Fibroblast of upper back skin (primary cell): Measurements from ENCODE around the gene SHC4.
"Not testable (repeated sequence)": the region's sequence is repeated elsewhere in the genome, so short reads cannot be mapped to it uniquely, and the experiment has no call there.

Experiments used
- DNase-seq: peaks from one replicate; pipeline ENCODE4 v3.0.0-alpha.2; 2013

The SHC4 gene

GRCh38 chr15:48916721-48917120 lies 47.0 kb downstream of the SHC4 start:
- DNase-seq = no peak

GRCh38 chr15:48915861-48916260 lies 47.9 kb downstream of the SHC4 start:
- DNase-seq = no peak

DNA sequence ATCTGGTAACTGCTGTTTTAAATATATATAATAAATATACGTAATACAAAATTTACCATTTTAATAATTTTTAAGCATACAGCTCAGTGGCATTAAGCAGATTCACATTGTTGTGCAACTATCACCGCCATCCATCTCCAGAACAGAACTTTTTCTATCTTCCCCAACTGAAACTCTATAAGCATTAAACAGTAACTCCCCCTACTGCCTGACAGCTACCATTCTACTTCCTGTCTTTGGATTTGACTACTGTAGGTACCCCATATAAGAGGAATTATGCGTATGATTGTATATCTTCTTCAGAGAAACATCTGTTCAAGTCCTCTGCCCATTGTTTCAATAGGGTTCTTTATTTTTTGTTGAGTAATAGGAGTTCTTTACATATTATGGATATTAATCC lies 49.0 kb downstream of the SHC4 start:
- DNase-seq = no peak

DNA sequence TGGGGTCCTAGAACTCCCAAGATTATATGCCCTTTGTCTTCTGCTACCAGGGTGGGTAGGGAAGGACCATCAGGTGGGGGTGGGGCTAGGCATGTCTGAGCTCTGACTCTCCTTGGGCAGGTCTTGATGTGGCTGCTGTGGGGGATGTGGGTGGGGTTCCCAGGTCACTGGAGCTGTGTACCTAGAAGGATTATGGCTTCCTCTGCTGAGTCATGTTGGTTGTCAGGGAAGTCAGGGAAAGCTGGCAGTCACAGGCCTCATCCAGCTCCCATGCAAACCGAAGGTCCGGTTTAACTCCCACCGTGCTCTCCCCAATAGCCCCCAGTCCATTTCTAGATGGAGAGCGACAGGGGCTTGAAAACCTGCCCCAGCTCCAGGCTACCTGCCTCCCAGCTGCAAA lies 50.6 kb downstream of the SHC4 start:
- no peak for DNase-seq

DNA sequence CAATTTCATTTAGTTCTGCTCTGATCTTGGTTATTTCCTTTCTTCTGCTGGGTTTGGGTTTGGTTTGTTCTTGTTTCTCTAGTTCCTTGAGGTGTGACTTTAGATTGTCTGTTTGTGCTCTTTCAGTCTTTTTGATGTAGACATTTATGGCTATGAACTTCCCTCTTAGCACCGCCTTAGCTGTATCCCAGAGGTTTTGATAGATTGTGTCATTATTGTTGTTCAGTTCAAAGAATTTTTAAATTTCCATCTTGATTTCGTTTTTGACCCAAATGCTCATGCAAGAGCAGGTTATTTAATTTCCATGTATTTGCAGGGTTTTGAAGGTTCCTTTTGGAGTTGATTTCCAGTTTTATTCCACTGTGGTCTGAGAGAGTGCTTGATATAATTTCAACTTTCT lies 53.2 kb downstream of the SHC4 start:
- DNase-seq = not testable (repeated sequence)

GRCh38 chr15:48909313-48909712 lies 54.4 kb downstream of the SHC4 start:
- DNase-seq = not testable (repeated sequence)

DNA sequence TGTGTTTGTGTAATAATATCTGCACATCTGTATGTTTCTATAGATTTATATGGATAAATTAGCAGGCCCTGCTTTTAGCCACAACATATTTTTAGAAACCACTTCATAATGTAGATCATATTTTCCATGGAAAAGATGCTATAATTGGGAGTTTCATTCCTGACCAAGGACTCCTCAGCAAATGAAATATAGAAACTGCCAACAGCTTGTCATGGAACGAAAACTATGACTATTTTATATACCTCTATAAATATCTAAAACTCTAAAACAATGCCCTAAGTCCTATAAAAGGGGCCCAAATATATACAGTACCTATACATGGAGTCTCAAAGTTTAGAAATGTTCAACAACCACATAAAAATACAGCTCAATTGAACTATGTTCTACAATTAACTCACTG lies 57.9 kb downstream of the SHC4 start:
- DNase-seq = no peak

GRCh38 chr15:48905216-48905615 lies 58.5 kb downstream of the SHC4 start:
- no peak for DNase-seq

GRCh38 chr15:48904758-48905157 lies 59.0 kb downstream of the SHC4 start:
- DNase-seq = no peak

DNA sequence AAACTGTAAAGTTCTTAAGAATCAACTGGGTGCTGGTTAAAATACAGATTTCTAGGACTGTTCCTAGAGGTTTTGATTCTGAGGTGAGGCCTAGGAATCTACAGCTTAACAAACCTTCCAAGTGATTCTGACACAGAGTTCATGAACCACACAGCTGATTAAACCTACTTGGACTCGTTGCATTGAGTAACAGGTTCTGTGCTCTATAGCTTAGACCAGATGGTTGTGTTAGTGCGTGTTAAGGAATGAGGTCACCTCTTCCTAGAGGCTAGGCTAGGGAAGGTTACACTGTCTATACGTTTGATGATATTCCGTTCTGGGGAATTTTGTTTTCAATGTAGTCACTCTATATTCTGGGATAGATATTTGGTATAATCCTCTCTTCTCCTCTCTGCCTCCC lies 63.9 kb downstream of the SHC4 start:
- no peak for DNase-seq

- DNase-seq = no peak
Measured at GRCh38 chr15:48898446-48898845, 65.3 kb downstream of the SHC4 start.

DNA sequence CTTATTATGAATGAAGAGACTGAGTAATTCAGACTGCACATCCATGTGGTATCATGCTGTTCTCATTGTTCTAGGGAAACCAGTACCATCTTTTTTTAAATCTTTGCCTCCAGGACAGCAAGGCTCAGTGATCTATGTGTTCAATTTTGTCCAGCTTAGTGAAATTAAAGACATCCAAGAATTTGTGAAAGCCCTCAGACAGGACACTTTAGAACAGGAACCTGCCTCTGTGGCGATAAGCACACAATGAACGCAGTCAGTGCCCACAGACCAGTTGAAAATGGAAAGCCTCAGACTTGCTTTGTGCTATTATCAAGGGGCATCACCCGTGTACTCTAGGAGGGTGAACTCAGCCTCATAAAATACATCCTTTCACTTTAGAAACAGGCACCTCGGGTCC lies 65.7 kb downstream of the SHC4 start:
- no peak for DNase-seq

DNA sequence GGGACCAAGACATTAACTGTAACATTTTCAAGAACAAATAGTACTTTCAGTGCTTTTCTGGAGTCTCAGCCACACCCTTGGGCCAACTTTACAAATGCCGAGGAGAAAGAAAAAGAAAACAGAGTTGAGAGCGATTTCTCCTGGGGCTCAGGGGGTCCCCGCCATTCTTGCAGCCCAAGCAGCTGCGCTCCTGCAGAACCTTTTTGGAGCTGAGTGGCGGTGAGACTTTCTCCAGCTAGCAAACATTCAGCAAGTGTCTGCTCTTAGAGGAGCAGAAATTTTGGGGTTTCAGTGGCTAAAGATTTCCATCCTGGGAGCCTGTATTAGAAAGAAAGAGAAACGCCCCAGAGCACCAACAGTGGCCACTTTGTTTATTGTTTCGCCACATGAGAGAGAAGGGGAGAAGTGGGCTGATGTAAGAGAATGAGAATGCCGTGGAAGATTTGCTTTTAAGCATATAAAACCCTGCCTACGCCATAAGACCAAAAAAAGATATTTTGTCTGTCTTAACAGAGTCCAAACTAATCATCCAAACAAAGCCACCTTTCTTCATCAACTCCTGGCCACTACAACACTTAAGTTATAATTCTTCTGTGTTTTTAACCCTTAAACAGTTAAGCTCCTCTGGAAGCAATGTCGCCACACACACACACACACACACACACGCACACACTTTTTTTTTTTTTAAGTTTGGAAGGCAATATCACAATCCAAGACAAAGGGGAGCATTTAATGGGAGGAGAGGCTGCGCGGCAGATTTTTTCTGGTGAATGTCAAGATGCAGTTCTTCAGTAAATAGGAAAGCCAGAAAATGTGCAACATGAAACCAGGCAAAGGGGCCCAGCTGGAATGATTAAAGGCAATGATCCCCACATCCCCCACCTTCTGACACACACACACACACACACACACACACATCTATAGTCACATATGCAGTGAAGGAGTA lies 66.6 kb downstream of the SHC4 start:
- DNase-seq = peak; percentile 78

GRCh38 chr15:48893311-48893710 lies 70.4 kb downstream of the SHC4 start:
- DNase-seq = no peak

DNA sequence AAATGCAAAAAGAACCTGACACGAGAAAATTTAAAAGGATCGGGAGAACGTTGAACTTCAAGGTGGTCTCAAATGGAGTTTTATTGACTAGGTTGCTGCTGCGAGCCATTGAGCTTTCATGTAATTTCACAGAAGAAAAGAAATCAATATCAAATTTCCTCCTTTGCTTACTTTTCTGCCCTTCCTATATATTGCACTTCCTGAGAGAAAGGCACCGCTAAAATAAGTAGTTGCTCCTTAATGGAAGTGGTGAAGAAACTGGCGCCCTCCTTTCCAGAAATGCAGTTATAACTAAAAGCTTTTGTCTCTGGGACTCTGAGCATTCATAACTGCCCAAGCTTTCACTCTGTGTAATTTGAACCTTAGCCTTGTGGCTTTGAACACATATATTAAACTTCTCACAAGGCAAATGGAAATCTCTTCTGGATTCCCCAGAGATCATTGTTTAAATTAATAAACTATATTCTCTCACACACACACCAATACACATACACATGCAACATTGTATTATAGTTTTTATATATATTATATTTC lies 72.4 kb downstream of the SHC4 start:
- DNase-seq = no peak

- DNase-seq = no peak
Measured at GRCh38 chr15:48890375-48890972, 73.2 kb downstream of the SHC4 start.

DNA sequence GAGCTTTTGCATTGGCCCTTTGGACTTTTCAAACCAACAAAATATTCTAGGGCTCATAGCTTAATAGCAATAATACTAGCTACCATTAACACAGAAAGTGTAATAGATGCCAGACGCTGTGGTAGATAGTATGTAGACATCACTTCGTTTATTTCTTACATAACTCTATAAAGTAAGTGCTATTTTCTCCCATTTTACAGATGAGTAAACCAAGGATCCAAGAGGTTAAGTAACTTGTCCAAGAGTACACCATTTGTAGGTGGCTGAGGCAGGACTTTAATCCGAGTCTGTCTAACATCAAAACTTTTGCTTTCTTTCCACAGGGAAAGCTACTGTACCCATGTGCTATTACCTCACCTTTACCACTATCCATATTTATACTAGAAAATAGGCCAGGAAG lies 73.8 kb downstream of the SHC4 start:
- no peak for DNase-seq

- peak; percentile 24 for DNase-seq
Measured at GRCh38 chr15:48888836-48889235, 74.9 kb downstream of the SHC4 start.

GRCh38 chr15:48888191-48888590 lies 75.5 kb downstream of the SHC4 start:
- DNase-seq = no peak

GRCh38 chr15:48887144-48887543 lies 76.6 kb downstream of the SHC4 start:
- DNase-seq = no peak

DNA sequence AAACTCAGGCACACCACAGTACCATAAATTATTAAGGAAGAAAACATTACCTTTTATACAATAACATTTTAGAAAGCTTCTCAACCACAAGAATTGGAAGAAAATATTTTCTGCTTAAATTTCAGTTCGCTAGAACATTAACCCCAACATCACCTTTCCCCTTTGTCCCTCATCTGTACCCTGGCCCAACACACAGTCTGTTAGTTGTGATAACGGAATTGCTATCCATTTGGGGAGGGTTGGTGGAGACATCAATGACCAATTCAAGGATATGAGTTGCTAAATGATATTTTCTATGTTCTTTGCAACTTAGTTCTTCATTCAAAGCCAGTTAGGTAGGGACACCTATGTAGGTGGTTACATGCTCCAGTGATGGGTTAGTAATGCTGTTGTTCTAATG lies 80.0 kb downstream of the SHC4 start:
- no peak for DNase-seq

DNA sequence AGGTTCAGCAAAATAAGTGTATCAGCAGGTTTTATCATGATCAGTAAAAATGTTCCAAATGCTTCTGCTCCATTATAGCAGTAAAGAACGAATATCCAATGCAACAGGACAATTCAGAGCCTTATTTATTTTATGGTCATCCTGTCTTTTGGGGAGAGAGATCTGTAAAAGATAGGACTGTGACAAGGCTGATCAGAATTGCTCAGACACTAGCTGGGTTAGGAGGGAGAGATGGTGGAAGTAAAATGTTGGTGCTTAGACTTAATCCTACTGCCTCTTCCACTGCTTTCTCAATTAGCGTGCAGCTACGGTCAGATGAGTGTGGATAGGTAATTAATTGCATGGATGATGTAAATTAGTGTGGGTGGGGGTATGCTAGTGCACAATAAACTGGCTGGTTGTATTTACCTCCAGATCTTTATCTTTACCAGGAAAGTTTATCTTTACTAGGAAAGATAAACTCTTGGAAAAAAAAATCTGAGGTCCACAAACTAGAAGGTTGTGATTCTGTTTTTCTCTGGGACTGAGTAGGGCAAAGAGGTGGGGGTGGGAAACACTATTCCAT lies 83.6 kb downstream of the SHC4 start:
- no peak for DNase-seq

- peak; percentile 93 for DNase-seq
Measured at GRCh38 chr15:48877630-48878595, 85.8 kb downstream of the SHC4 start, which contains the start of gene EID1. Gene EID1, plus strand, starts transcription at chr15:48878134. Its CDS starts 43 bp downstream, at chr15:48878177.
